IMR-90 (cell line): ENCODE measurements around the gene FBXW7. TPM values are rescaled to one million over a fixed set of nuclear protein-coding genes. Genes with fewer than 3 reads are reported as not detected.

Experiments used
- ATAC-seq: fragments of 200-7000 bp; cut with Tn5 transposase; 2 replicates; pipeline ENCODE4 v1.9.1; 2020; ENCODE audit warnings: low read depth, mild to moderate bottlenecking, moderate library complexity
- BruUV-seq: library from RNA; stranded (reverse); fragments of 400-500 nt; replicated peaks from 2 replicates; lab custom pipeline; 2021; lab: Mats Ljungman, UMichigan
- CTCF ChIA-PET: fragments of 300-600 bp; formaldehyde crosslinking; extraction: SDS; loops from one replicate; lab custom pipeline; 2021; ENCODE audit warnings: antibody characterized with exemption; lab: Yijun Ruan, JAX
- POLR2A ChIA-PET: fragments of 300-600 bp; sonication (Branson Sonifier 250); formaldehyde crosslinking; loops from one replicate; lab custom pipeline; 2022; ENCODE audit warnings: antibody characterized with exemption; ENCODE audit not compliant: unreplicated experiment; lab: Charles Lee
- DNase-seq: peaks from one replicate; pipeline ENCODE4 v3.0.0; 2013
- H2AFZ ChIP-seq: replicated peaks from 2 replicates; pipeline ENCODE3; 2013; ENCODE audit warnings: low read length, mild to moderate bottlenecking; ENCODE audit not compliant: poor library complexity
- H2AK5ac ChIP-seq: 2 replicates; pipeline ENCODE4 v1.6.1; 2013; ENCODE audit warnings: low read depth, low read length, inconsistent platforms
- H2AK9ac ChIP-seq: replicated peaks from 2 replicates; pipeline ENCODE3; 2013; ENCODE audit warnings: mild to moderate bottlenecking, low read depth, low read length, moderate library complexity; ENCODE audit not compliant: poor library complexity
- H2BK120ac ChIP-seq: 2 replicates; pipeline ENCODE4 v1.6.1; 2013; ENCODE audit warnings: low read depth, low read length, inconsistent platforms
- H2BK15ac ChIP-seq: 3 replicates; pipeline ENCODE4 v1.6.1; 2013; ENCODE audit warnings: low read depth, low read length, inconsistent platforms
- H2BK20ac ChIP-seq: 2 replicates; pipeline ENCODE4 v1.6.1; 2013; ENCODE audit warnings: low read depth, mild to moderate bottlenecking, inconsistent platforms, low read length, moderate library complexity
- H2BK5ac ChIP-seq: 2 replicates; pipeline ENCODE4 v1.6.1; 2013; ENCODE audit warnings: mild to moderate bottlenecking, low read depth, low read length, inconsistent platforms; ENCODE audit not compliant: poor library complexity, severe bottlenecking
- H3K14ac ChIP-seq: replicated peaks from 2 replicates; pipeline ENCODE4 v1.6.1; 2013; ENCODE audit warnings: low read depth, low read length, inconsistent platforms
- H3K18ac ChIP-seq: 2 replicates; pipeline ENCODE4 v1.6.1; 2013; ENCODE audit warnings: low read depth, low read length, control low read depth
- H3K23ac ChIP-seq: 2 replicates; pipeline ENCODE4 v1.6.1; 2013; ENCODE audit warnings: low read depth, low read length, inconsistent platforms
- H3K27ac ChIP-seq: 2 replicates; pipeline ENCODE4 v1.5.1; 2013; ENCODE audit warnings: mild to moderate bottlenecking, control low read depth, low read length; ENCODE audit not compliant: insufficient read depth
- H3K27me3 ChIP-seq: 2 replicates; pipeline ENCODE4 v1.6.1; 2013; ENCODE audit warnings: low read length; ENCODE audit not compliant: control insufficient read depth, insufficient read depth
- H3K36me3 ChIP-seq: 2 replicates; pipeline ENCODE4 v1.6.1; 2013; ENCODE audit warnings: low read length, mixed read lengths; ENCODE audit not compliant: control insufficient read depth, insufficient read depth
- H3K4ac ChIP-seq: 2 replicates; pipeline ENCODE4 v1.6.1; 2013; ENCODE audit warnings: low read depth, low read length, inconsistent platforms
- H3K4me1 ChIP-seq: 2 replicates; pipeline ENCODE4 v1.6.1; 2013; ENCODE audit warnings: low read length, mixed read lengths; ENCODE audit not compliant: control insufficient read depth, insufficient read depth
- H3K4me2 ChIP-seq: 2 replicates; pipeline ENCODE4 v1.6.1; 2013; ENCODE audit warnings: low read depth, mild to moderate bottlenecking, control low read depth, low read length, moderate library complexity
- H3K4me3 ChIP-seq: 2 replicates; pipeline ENCODE4 v1.5.1; 2013; ENCODE audit warnings: low read depth, mild to moderate bottlenecking, control low read depth, low read length, moderate library complexity; ENCODE audit not compliant: insufficient read depth
- H3K56ac ChIP-seq: 2 replicates; pipeline ENCODE4 v1.6.1; 2013; ENCODE audit warnings: low read length, inconsistent platforms; ENCODE audit not compliant: insufficient read depth; ENCODE audit errors: extremely low read depth
- H3K79me1 ChIP-seq, 2 experiments: 2 replicates each; pipeline ENCODE4 v1.6.1; 2013; ENCODE audit warnings: low read length in 2 of 2, inconsistent platforms in 1 of 2, low read depth in 1 of 2
- H3K9ac ChIP-seq: 2 replicates; pipeline ENCODE4 v1.6.1; 2013; ENCODE audit warnings: low read depth, low read length, control low read depth
- H3K9me1 ChIP-seq: 2 replicates; pipeline ENCODE4 v1.6.1; 2013; ENCODE audit warnings: low read length, inconsistent platforms; ENCODE audit not compliant: insufficient read depth
- H3K9me3 ChIP-seq: 2 replicates; pipeline ENCODE4 v1.6.1; 2013; ENCODE audit warnings: low read length; ENCODE audit not compliant: control insufficient read depth, insufficient read depth
- H4K20me1 ChIP-seq: 2 replicates; pipeline ENCODE4 v1.6.1; 2013; ENCODE audit warnings: low read length, inconsistent platforms; ENCODE audit not compliant: insufficient read depth
- H4K5ac ChIP-seq: 2 replicates; pipeline ENCODE4 v1.6.1; 2013; ENCODE audit warnings: mild to moderate bottlenecking, low read depth, low read length, control low read depth
- H4K8ac ChIP-seq, 2 experiments: 2 replicates each; pipeline ENCODE4 v1.6.1; 2013; ENCODE audit warnings: low read depth in 2 of 2, low read length in 2 of 2, control low read depth in 1 of 2, inconsistent platforms in 1 of 2
- H4K91ac ChIP-seq: 2 replicates; pipeline ENCODE4 v1.6.1; 2013; ENCODE audit warnings: low read depth, low read length, inconsistent platforms; ENCODE audit not compliant: insufficient read depth
- CTCF ChIP-seq: conservative IDR thresholded peaks from 2 replicates; pipeline ENCODE4 v1.5.1; 2012; ENCODE audit warnings: mild to moderate bottlenecking, low read depth, low read length, improper control_type of control experiment
- MAFK ChIP-seq: IDR thresholded peaks from 2 replicates; pipeline ENCODE4 v1.6.1; 2012; ENCODE audit warnings: low read depth, low read length, improper control_type of control experiment
- MAZ ChIP-seq: IDR thresholded peaks from 2 replicates; pipeline ENCODE4 v1.6.1; 2012; ENCODE audit warnings: low read depth, mild to moderate bottlenecking, low read length, improper control_type of control experiment, moderate library complexity, borderline replicate concordance
- MXI1 ChIP-seq: IDR thresholded peaks from 2 replicates; pipeline ENCODE4 v1.6.1; 2012; ENCODE audit warnings: low read depth, mild to moderate bottlenecking, low read length, moderate library complexity, borderline replicate concordance
- RAD21 ChIP-seq: IDR thresholded peaks from 2 replicates; pipeline ENCODE4 v1.6.1; 2012; ENCODE audit warnings: low read length, improper control_type of control experiment
- RCOR1 ChIP-seq: IDR thresholded peaks from 2 replicates; pipeline ENCODE4 v1.6.1; 2012; ENCODE audit warnings: mild to moderate bottlenecking, low read length, improper control_type of control experiment; ENCODE audit not compliant: insufficient replicate concordance
- SMC3 ChIP-seq: fragments of 150-350 bp; IDR thresholded peaks from 2 replicates; pipeline ENCODE4 v1.6.1; 2016; ENCODE audit warnings: low read depth, mild to moderate bottlenecking, antibody characterized with exemption, low read length, moderate library complexity
- WGBS, 2 experiments: methylation state at CpG; one replicate each; pipeline versions ENCODE4 v1.1.5 to v1.1.7; 2013; ENCODE audit warnings: missing lambda C conversion rate in 2 of 2; ENCODE audit not compliant: insufficient read length in 1 of 2; ENCODE audit errors: extremely low coverage in 2 of 2; 5-methylcytosine and 5-hydroxymethylcytosine counted together
- dilution Hi-C: fragments of 300-500 bp; cut with HindIII; formaldehyde crosslinking; loops from one replicate; pipeline ENCODE4 v1.14.3; 2018; ENCODE audit warnings: low sequenced_read_pairs; ENCODE audit not compliant: unreplicated experiment
- in situ Hi-C: fragments of 300-500 bp; cut with MboI; formaldehyde crosslinking; loops from 3 replicates; pipeline ENCODE4 v1.14.3; 2019; ENCODE audit warnings: low sequenced_read_pairs, inconsistent platforms, mixed read lengths
- intact Hi-C: fragments of 100-400 bp; cut with micrococcal nuclease; formaldehyde crosslinking; loops from 2 replicates; pipeline ENCODE4 v1.10.0; 2022
- polyA plus RNA-seq, 3 experiments: library from polyadenylated mRNA; depleted of rRNA; stranded (reverse); fragments of >200 nt; gene quantifications; 2 replicates each; pipeline ENCODE4 v1.2.3, GENCODE V29; 2012; ENCODE audit warnings: low replicate concordance in 1 of 3
- total RNA-seq: library from RNA; depleted of rRNA; stranded (reverse); fragments of >200 nt; gene quantifications from 2 replicates; pipeline ENCODE4 v1.2.3, GENCODE V29; 2012

Gene FBXW7
- total and polyA plus RNA-seq, 2 of the 4 experiments (the other 2 are of a cell fraction): 7.2 to 27.4 TPM

- peak; percentile 24 for DNase-seq
- H3K9me3 ChIP-seq: no peaks in the 10 kb centered on the region
- in situ Hi-C loops (no loop called here), intact Hi-C loops (loop anchor here (5.0 to 10.0 kb wide), 3 partner anchors 608 to 1008 kb away; partner anchors contain the start of gene GATB), dilution Hi-C loops (no loop called here)
- peaks cover 3% of the 10 kb centered on the region; the same call in 1 of the 2 replicates for H3K9me1 ChIP-seq
- H2AFZ ChIP-seq: no peak overlapping the region
- no peak overlapping the region for H4K5ac ChIP-seq
- no peak overlapping the region for H3K14ac ChIP-seq
- H3K27me3 ChIP-seq: no peaks in the 10 kb centered on the region
- no peak overlapping the region for H2AK5ac ChIP-seq
- TF ChIP-seq RCOR1 (no peak), MAZ (no peak), MAFK (no peak), RAD21 (peak; percentile 51), CTCF (peak; percentile 50), SMC3 (peak; percentile 48; the same call in 1 of the 2 replicates), MXI1 (no peak)
- no peak overlapping the region for H4K8ac ChIP-seq
- ChIA-PET CTCF (interaction anchor here (0.7 to 1.3 kb wide), 2 partner anchors 268 to 562 kb away, joined by 3 to 4 read pairs; no protein-coding TSS in a partner anchor), POLR2A (no interaction called here)
- no peak overlapping the region for H2BK5ac ChIP-seq
- H2AK9ac ChIP-seq: no peak overlapping the region
- BruUV-seq: no TSS peak
- H3K79me1 ChIP-seq: peaks cover 13 to 15% of the 10 kb centered on the region in 2 experiments; a peak in 2 of 4 replicates
- H2BK15ac ChIP-seq: no peak overlapping the region
- H3K4me3 ChIP-seq: no peak overlapping the region
- no peak overlapping the region for H3K9ac ChIP-seq
- peaks cover 3% of the 10 kb centered on the region; the same call in 1 of the 2 replicates for H3K4me1 ChIP-seq
- 0 out of 2 replicates have a peak, but pooled peaks have one; percentile 56 for ATAC-seq
- no peak overlapping the region for H3K56ac ChIP-seq
- no peak overlapping the region for H3K18ac ChIP-seq
- no peak overlapping the region for H2BK20ac ChIP-seq
- H2BK120ac ChIP-seq: no peak overlapping the region
- no peak overlapping the region for H3K23ac ChIP-seq
- H4K91ac ChIP-seq: no peak overlapping the region
- WGBS, 2 experiments: no CpG with 5 or more reads among the region's 1 CpG
- H3K36me3 ChIP-seq: no peaks in the 10 kb centered on the region
- no peak overlapping the region for H3K4ac ChIP-seq
- H3K27ac ChIP-seq: no peak overlapping the region
- no peak overlapping the region for H3K4me2 ChIP-seq
- peaks cover 3% of the 10 kb centered on the region; the same call in 1 of the 2 replicates for H4K20me1 ChIP-seq
Measured at GRCh38 chr4:152369902-152370295, 166.0 kb downstream of the FBXW7 start.
